ENCODE results near the gene RABGGTA. TPM values are rescaled to one million over a fixed set of nuclear protein-coding genes. Genes with fewer than 3 reads are reported as not detected.
"Not testable (repeated sequence)": the region's sequence is repeated elsewhere in the genome, so short reads cannot be mapped to it uniquely, and the experiment has no call there.

RABGGTA gene
- total RNA-seq, 1 donor from 2014 or later, result 54.9 TPM

DNA sequence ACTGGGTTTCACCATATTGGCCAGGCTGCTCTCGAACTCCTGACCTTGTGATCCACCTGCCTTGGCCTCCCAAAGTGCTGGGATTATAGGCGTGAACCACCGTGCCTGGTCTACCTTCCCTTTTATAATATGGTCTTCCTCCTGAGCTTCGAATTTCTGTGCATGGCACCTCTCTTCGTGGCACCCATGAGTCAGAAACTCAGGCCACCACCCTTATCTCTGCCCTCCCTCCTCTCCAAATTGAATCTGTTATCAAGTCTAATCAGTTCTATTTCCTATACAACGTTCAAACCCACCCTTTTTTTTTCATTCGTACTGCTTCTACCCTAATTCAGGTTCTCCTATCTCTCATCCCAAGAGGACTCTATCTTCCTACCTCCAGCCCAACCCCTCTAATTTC, 24.0 kb downstream of the RABGGTA start:
- Histone ChIP-seq H3K4me3 (no peak overlapping the region), H3K27ac (no peak overlapping the region), H3K27me3 (no peaks in the 10 kb centered on the region), H3K36me3 (no peaks in the 10 kb centered on the region), H3K4me1 (peaks cover 0 to 5% of the 10 kb centered on the region in 2 donors), H3K9me3 (no peaks in the 10 kb centered on the region)
- TF ChIP-seq, protein P1, sequence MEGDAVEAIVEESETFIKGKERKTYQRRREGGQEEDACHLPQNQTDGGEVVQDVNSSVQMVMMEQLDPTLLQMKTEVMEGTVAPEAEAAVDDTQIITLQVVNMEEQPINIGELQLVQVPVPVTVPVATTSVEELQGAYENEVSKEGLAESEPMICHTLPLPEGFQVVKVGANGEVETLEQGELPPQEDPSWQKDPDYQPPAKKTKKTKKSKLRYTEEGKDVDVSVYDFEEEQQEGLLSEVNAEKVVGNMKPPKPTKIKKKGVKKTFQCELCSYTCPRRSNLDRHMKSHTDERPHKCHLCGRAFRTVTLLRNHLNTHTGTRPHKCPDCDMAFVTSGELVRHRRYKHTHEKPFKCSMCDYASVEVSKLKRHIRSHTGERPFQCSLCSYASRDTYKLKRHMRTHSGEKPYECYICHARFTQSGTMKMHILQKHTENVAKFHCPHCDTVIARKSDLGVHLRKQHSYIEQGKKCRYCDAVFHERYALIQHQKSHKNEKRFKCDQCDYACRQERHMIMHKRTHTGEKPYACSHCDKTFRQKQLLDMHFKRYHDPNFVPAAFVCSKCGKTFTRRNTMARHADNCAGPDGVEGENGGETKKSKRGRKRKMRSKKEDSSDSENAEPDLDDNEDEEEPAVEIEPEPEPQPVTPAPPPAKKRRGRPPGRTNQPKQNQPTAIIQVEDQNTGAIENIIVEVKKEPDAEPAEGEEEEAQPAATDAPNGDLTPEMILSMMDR (IDR thresholded peaks at IDR 0.05), result no peak
- DNase-seq (ENCODE audit: low spot score in 2 of 2), result no peak
- intact Hi-C loops (cut with DNase I), result no loop called here

DNA sequence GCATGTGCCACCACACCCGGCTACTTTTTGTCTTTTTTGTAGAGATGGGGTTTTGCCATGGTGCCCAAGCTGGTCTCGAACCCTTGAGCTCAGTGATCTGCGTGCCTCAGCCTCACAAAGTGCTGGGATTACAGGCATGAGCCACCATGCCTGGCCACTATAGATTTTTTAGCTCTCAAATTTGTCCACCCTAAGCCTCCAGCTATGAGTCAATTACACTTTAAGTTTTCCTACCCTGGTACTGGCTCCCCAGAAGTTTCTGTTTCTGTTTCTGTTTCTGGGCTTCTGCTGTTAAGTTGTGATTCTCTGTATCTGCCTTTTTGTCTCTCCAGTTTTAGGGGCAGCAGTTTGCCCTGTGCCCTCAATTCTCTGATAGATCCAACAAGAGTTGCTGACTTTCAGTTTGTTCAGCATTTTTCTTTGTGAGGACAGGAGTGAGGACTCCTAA, 24.6 kb downstream of the RABGGTA start:
- TF ChIP-seq, protein P1 (IDR thresholded peaks at IDR 0.05), result no peak
- Histone ChIP-seq H3K4me1 (peaks cover under 1 to 5% of the 10 kb centered on the region in 2 donors), H3K27me3 (no peaks in the 10 kb centered on the region), H3K27ac (no peak overlapping the region), H3K9me3 (no peaks in the 10 kb centered on the region), H3K36me3 (no peaks in the 10 kb centered on the region), H3K4me3 (no peak overlapping the region)
- intact Hi-C loops (cut with DNase I), result no loop called here
- DNase-seq (ENCODE audit: low spot score in 2 of 2), result peak in 1 of 2 donors; percentile 46

DNA sequence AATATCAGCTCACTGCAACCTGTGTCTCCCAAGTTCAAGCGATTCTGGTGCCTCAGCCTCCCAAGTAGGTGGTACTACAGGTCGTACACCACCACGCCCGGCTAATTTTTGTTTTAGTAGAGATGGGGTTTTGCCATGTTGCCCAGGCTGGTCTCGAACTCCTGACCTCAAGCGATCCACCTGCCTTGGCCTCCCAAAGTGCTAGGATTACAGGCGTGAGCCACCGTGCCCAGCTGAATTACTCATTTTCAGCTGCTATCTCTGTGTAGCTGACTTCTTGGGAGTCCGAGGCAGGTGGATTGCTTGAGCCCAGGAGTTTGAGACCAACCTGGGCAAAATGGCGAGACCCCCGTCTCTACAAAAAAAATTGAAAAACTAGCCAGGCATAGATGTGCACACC, 26.0 kb downstream of the RABGGTA start:
- H3K27me3 ChIP-seq; H3K4me3 ChIP-seq; intact Hi-C loops (cut with DNase I); H3K9me3 ChIP-seq; H3K36me3 ChIP-seq; H3K27ac ChIP-seq: not testable (repeated sequence)
- peaks cover 15 to 17% of the 10 kb centered on the region in 2 donors for H3K4me1 ChIP-seq
- peak in 1 of 2 donors; percentile 53 for DNase-seq (ENCODE audit: low spot score in 2 of 2)

DNA sequence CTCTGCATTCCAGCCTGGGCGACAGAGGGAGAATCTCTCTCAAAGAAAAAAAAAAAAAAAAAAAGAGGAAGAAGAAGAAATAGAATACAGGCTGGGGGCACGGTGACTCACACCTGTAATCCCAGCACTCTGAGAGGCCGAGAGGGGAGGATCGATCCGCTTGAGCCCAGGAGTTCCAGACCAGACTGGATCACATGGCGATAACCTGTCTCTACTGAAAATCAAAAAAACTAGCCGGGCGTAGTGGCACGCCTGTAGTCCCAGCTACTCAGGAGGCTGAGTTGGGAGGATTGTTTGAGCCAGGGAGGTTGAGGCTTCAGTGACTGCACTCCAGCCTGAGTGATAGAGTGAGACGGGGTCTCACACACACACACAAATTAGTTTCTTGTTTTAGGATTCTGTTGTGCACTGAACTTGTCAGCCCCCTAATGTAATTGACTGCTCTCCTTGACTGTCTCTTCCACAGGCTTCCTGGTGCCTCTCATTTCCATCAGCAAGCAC, 28.0 kb downstream of the RABGGTA start:
- peak in 1 of 2 donors; percentile 75 for DNase-seq (ENCODE audit: low spot score in 2 of 2)
- H3K4me1 ChIP-seq, result peaks cover 15 to 32% of the 10 kb centered on the region in 2 donors
- TF ChIP-seq, protein P1 (IDR thresholded peaks at IDR 0.05), result no peak
- H3K36me3 ChIP-seq, result peaks cover 15 to 26% of the 10 kb centered on the region in 2 donors
- peak overlapping the region; percentile 81 to 95 for H3K4me3 ChIP-seq
- H3K9me3 ChIP-seq, result no peaks in the 10 kb centered on the region
- H3K27ac ChIP-seq, result peak overlapping the region; percentile 94 to 99
- H3K27me3 ChIP-seq, result no peaks in the 10 kb centered on the region
- intact Hi-C loops (cut with DNase I), result loop anchor here (1.0 to 5.0 kb wide), 6 partner anchors 49 to 941 kb away; partner anchors contain the start of genes DCAF11, NRL, PPP1R3E and TM9SF1

DNA sequence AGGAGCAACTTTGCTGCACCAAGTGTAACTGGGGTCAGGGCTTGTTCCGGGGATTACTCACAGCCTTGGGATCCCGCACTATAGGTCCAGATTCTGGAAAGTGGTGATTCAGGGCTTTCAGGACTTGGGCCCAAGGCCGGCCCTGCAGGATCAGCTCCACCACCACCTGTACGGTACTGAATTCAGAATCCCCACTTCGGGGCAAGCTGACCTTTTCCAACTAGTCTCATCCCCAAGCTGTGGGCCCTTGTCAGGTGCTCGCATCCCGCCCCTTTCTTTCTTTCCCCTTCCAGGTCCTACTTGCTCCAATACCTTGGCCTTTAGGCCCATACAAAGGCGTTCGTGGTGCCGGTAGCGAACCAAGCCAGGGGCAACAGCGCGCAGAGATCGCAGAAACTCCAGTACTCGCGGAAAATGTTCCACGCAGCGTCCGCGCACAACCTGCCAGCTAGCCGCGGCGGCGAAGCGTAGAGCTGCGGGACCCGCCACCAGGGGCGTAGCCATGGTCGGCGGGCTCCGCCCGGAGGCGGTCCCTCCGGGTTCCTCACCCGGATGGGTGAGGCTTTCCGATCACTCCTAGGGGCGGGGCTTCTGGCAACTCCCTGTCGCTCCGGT, 29.5 kb downstream of the RABGGTA start:
- Histone ChIP-seq H3K4me1 (peaks cover 15 to 32% of the 10 kb centered on the region in 2 donors), H3K27me3 (no peaks in the 10 kb centered on the region), H3K4me3 (peak overlapping the region; percentile 81 to 95), H3K27ac (peak overlapping the region; percentile 94 to 99), H3K9me3 (no peaks in the 10 kb centered on the region), H3K36me3 (peaks cover 26 to 41% of the 10 kb centered on the region in 2 donors)
- DNase-seq (ENCODE audit: low spot score in 2 of 2), result peak in 1 of 2 donors; percentile 94
- intact Hi-C loops (cut with DNase I), result loop anchor here (1.0 to 5.0 kb wide), 11 partner anchors 10 to 940 kb away; partner anchors contain the start of genes CHMP4A, DCAF11, DHRS1 and EMC9
- TF ChIP-seq, protein P1 (IDR thresholded peaks at IDR 0.05), result peak; percentile 54 to 67 (median 56)
